Measurements from ENCODE around the gene SIRT5.

The SIRT5 gene

DNA sequence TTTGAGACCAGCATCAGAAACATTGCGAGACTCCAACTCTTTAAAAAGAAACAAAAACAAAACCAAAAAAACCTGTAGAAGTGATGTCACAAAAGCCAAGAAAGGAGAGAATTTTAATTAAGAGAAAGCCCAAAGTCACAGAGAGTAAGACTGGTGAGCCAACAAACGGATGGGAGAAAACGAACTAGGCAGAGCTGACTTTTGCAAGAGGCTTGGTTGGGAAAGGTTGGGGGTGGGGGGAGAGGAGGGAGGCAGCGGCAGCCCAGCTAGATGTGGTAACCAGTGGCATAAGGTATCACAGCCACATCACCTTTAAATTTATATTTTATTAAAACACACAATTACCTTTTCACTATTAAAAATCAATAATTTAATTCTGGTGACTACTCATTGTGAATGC lies 64.2 kb downstream of the SIRT5 start:
- DNase-seq = no peak

DNA sequence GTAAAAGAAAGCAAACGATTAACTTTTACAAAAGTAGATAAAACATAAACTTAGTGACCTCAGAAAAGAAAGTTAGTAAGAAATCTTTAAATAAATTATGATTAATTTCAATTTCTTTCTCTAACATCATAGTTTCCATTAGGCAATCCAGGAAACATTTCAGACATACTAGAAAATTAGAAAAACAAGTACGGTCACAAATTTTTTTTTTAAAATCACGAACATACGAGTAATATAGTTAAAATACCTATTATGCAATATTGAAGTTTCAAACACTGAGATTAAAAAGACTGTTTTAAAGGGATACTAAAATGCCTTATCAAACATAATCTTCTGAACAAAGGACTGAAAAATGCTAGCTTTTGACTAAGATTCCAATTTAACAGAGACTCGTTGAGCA lies 66.9 kb downstream of the SIRT5 start:
- no peak for DNase-seq

DNA sequence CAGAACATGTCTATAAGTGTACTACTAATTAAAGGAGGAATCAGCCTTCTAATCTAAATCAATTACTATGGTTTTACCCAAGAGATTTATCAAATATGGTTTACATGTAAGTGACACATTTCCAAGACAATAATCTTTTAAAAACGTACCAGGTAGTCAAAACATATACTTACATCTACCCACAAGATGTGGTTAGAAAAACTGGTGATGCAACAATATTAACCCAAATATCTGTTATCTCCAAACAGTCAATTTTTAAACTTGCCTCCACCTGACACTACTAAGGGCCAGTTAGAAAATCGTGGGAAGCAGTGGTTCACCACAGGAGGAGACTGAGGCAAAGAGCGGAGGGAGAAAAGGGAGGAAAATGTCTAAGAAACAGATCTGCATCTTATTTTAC lies 68.7 kb downstream of the SIRT5 start:
- DNase-seq = no peak

- no peak for DNase-seq
Measured at GRCh38 chr6:13648850-13649249, 74.4 kb downstream of the SIRT5 start.

DNA sequence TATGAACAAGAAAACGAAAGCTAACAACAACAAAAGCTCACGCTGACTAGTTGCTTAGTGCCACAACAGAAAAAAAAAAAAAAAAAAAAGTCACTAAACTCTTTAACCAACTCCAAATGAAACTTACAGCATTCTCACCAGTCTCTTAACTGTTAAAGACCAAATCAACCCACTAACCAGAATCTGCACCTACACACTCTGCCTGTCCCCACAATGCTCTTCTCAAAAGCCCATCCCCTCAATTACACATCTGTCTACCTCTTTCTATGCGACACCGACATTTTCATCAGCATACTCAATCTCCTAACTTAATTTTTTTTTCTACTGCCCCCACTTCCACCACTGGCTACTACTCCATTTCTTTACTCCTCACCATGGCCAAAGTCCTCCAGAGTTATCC lies 75.0 kb downstream of the SIRT5 start:
- no peak for DNase-seq

DNA sequence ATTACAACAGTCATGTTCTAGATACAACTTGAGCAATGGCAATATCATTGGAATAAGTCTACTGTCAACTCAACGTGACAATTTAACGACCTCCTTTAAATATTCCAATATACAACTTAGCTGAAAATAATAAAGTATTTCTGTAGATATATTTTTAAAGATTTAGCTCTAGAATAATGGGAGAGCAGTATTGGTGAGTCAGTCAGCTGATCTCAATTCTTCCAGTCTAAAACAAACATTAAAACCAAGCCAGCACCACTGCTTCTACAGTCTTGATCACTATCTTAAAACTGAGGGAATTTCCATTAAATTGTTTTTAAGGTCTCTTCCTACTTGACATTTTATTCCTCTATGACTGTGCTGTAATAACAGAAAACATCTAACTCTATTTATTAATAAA lies 78.9 kb downstream of the SIRT5 start:
- DNase-seq = no peak

- no peak for DNase-seq
Measured at GRCh38 chr6:13654496-13654895, 80.1 kb downstream of the SIRT5 start.

GRCh38 chr6:13655700-13656099 lies 81.3 kb downstream of the SIRT5 start:
- no peak for DNase-seq

DNA sequence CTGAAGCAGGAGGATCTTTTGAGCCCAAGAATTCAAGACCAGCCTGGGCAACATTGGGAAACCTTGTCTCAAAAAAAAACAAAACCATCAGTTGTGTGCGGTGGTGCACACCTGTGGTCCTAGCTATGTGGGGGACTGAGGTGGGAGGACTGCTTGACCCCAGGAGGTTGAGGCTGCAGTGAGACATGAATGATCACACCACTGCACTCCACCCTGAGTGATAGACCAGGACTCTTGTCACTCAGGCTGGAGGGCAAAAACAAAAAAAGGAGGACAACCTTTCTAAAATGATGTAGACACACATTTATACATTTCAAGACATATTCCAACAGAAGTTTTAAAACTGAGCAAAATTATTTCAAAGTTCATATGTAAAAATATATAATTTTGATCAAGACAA lies 85.9 kb downstream of the SIRT5 start:
- no peak for DNase-seq

GRCh38 chr6:13660893-13661292 lies 86.5 kb downstream of the SIRT5 start:
- DNase-seq = no peak

GRCh38 chr6:13661647-13662046 lies 87.2 kb downstream of the SIRT5 start:
- DNase-seq = no peak

- no peak for DNase-seq
Measured at GRCh38 chr6:13662651-13663334, 88.4 kb downstream of the SIRT5 start.

- no peak for DNase-seq
Measured at GRCh38 chr6:13663986-13664385, 89.6 kb downstream of the SIRT5 start.

All from T1000 (cell line).